ENCODE results near the gene NUDT4B.
"Not testable (repeated sequence)": the region's sequence is repeated elsewhere in the genome, so short reads cannot be mapped to it uniquely, and the experiment has no call there.

NUDT4B gene

DNA sequence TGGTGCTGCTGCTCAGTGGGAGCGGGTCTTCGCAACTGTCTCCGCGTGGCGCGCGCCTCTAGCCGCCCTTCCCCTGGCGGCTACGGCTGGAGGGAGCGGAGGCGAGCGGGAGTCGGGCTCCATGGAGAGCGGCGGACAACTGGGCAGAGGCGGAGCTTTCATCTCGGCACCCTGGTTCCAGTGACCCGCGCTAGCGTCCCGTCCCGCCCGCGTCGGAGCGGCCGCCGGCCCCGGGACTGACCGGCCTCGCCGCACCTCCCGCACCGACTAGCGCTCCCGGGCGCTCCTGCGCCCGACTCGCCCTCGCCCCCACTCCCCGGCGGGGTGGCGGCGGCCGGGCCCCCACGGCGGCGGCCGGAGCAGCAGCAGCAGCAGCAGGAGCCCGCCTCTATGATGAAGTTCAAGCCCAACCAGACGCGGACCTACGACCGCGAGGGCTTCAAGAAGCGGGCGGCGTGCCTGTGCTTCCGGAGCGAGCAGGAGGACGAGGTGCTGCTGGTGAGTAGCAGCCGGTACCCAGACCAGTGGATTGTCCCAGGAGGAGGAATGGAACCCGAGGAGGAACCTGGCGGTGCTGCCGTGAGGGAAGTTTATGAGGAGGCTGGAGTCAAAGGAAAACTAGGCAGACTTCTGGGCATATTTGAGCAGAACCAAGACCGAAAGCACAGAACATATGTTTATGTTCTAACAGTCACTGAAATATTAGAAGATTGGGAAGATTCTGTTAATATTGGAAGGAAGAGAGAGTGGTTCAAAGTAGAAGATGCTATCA is at the start of gene NUDT4B:
NUDT4B (plus strand) TSS at position 212 of the 772 bp plus-strand sequence; CDS start at position 391, 179 bp downstream.
- DNase-seq = not testable (repeated sequence)

DNA sequence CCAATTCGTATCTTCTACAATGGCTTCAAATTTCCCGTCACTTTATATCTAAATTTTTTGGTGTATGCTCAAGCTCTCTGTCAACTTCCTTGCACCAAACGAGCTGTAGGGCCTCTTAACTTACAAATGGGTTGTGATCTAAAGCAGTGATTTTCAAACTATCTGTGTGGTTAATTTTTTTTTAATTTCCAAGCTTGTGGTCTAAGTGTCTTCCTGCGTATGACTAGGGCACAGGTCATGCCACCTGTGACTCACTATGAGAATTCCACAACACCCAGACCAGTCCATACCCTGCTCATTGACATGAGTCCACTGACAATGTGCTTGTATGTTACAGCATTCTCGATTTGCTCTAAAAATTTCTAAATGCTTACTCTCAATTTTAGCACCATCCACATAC is 49.2 kb upstream of the NUDT4B start:
- not testable (repeated sequence) for DNase-seq

DNA sequence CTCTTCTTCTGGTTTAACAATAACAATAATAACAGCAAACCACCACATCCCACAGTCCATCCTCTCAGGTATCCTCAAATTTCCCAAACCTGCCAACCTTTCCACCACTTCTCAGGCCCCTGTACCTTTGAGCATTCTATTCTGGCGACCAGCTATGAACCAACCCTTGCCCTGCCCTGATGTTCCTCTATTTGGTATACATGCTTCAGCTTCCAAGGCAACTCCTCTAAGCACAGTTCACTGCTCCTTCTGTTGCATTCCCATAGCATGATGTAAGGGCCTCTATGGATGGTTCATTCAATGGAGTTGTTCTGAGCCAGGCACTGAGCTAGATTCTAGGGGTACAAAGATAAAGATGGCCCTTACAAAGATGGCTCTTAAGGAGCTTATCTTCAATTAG is 46.3 kb upstream of the NUDT4B start:
- DNase-seq = not testable (repeated sequence)

- DNase-seq = not testable (repeated sequence)
Measured at GRCh38 chr1:148703973-148704591, 44.5 kb upstream of the NUDT4B start.

GRCh38 chr1:148705316-148705948 is 43.1 kb upstream of the NUDT4B start:
- DNase-seq = not testable (repeated sequence)

GRCh38 chr1:148708779-148709333 is 39.7 kb upstream of the NUDT4B start:
- DNase-seq = not testable (repeated sequence)

GRCh38 chr1:148710772-148711523 is 37.6 kb upstream of the NUDT4B start:
- not testable (repeated sequence) for DNase-seq

- DNase-seq = not testable (repeated sequence)
Measured at GRCh38 chr1:148712353-148712752, 36.2 kb upstream of the NUDT4B start.

DNA sequence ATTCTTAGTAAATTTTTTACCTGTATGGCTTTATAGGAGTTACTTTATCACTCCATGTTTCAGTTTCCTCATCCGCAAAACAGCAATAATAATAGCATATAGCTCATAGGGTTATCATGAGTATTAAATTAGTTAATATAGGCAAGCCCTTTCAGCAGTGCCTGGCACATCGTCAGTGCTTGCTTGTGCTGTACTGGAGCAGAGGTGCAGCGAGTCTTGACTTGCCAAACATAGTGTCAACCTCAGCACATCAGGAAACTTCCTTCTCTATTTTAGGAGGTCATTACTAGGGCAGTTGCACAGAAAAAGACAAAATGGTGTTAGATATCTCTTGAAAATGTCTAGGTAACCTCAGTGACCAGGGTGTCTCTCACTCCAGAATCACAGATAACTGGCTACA is 33.1 kb upstream of the NUDT4B start:
- DNase-seq = not testable (repeated sequence)

DNA sequence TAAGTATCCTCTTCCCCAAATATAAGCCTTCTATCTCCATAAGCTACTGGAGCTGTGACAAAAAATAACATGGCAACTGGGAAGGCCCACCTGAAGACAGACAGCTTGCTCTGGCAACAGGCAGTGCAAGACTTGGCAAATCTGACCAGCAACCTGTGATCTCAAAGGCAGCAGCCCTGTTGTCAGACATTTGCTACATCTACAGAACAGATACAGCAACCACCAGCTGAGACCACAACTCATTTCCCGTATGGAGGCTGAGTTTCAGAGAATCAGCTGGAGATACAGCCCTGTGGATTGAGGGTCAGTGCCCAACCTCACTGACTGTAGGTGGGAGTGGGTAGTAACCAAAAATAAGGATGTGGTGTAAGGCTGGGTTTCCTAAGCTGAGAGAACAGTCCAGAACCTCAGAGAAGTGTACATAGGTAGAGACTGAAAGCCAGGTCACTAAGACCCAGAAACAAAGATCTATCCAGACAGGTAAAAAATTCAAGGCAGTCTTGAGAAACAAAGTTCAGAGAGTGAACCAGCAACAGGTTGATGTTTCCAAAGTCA is 31.5 kb upstream of the NUDT4B start:
- DNase-seq = not testable (repeated sequence)

GRCh38 chr1:148720918-148721317 is 27.7 kb upstream of the NUDT4B start:
- not testable (repeated sequence) for DNase-seq

DNA sequence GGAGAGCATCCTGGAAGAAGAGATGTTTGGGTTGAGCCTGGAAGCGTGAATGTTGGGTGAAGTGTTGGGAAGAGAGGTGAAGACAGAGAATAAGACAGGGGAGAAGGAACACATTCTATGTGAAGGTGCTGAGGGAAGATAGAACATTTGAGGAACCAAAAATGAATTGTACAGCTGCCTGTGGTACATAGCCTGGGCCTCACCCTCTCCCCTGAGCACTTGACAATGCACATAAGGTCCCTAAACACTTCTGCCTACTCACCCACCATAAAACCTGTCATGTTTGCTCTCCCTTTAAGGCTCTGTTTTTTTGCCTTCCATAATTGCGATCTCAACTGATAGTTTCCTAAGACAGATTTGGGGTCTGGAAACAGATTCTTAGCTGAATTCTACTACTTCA is 25.8 kb upstream of the NUDT4B start:
- DNase-seq = not testable (repeated sequence)

GRCh38 chr1:148723515-148723914 is 25.1 kb upstream of the NUDT4B start:
- not testable (repeated sequence) for DNase-seq

DNA sequence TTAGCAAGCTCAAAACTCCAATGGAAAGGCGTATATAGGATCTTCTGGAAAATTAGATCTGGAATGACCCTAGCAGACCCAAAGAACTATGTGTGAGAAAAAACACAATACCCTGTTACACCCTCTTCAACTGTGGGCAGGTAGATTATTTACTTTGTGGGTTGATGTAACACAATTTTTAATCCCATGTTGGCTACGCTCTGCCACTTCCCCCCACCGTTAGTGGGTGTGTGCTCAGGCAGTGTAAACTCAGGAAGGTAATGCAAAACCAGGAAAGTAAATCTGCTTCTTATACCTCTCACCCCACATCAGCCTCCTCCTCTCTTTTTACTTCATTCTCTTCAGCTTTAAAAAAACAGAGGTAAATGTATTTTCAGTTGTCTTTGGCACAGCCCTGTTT is 23.7 kb upstream of the NUDT4B start:
- DNase-seq = not testable (repeated sequence)

DNA sequence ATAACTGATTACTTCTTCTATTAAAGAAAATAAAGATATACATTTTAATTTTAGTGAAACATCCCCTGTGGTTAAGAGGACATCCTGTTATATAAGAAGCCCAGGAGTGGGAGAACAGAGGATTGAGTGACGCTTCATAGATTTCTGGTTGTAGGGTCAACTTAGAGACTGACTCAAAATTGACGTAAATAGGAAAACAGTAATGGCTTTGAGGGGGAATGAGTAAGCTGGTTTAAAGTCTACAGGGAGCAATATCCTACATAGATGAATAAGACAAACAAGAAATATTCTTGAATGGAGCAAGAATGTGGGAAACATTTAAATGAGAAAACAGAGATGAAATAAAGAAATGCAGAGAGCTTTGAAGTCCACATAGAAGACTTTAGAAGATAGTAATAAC is 20.7 kb upstream of the NUDT4B start:
- DNase-seq = not testable (repeated sequence)

GRCh38 chr1:148729128-148729527 is 19.4 kb upstream of the NUDT4B start:
- DNase-seq = not testable (repeated sequence)

GRCh38 chr1:148729541-148729940 is 19.0 kb upstream of the NUDT4B start:
- DNase-seq = not testable (repeated sequence)

GRCh38 chr1:148732277-148732676 is 16.3 kb upstream of the NUDT4B start:
- DNase-seq = not testable (repeated sequence)

- DNase-seq = not testable (repeated sequence)
Measured at GRCh38 chr1:148733585-148734310, 14.8 kb upstream of the NUDT4B start.

GRCh38 chr1:148734311-148734662 is 14.3 kb upstream of the NUDT4B start:
- not testable (repeated sequence) for DNase-seq

DNA sequence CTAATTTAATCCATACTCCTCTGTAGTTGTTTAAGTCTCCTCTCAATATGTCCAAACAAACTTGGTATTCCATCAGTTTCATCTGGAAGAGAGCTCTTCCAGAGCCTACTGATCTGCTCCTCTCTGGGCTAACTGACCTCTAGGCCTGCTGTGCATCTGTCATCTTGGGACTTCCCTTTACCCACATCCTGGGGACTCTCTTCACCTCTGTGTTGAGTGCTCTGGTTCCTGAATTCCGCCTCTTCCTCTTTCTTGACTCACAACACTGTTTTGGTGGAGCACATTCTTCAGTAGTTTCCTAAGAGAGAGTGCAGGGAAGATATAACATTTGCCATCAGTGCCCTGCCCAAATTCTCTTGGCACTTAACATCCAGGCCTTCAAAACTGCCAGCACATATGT is 13.0 kb upstream of the NUDT4B start:
- DNase-seq = not testable (repeated sequence)

All from hippocampal formation (tissue), 2 donors.